ENCODE data around the gene KDM3B.
"Not testable (repeated sequence)": the region's sequence is repeated elsewhere in the genome, so short reads cannot be mapped to it uniquely, and the experiment has no call there.

GRCh38 chr5:138318211-138318610 is 34.3 kb upstream of the KDM3B start:
- TF ChIP-seq CTCF, POLR2A (IDR thresholded peaks at IDR 0.05): not testable (repeated sequence)

All from thyroid gland (tissue), 4 donors.